HG02970 (cell line): Measurements from ENCODE around the gene ERBB4.

ENCODE experiments used
- ATAC-seq: cut with Tn5 transposase; IDR thresholded peaks from one replicate; pipeline ENCODE4 v1.9.1; 2021; ENCODE audit warnings: mild to moderate bottlenecking, moderate library complexity, moderate number of reproducible peaks; ENCODE audit not compliant: unreplicated experiment, low FRiP score

Gene ERBB4

DNA sequence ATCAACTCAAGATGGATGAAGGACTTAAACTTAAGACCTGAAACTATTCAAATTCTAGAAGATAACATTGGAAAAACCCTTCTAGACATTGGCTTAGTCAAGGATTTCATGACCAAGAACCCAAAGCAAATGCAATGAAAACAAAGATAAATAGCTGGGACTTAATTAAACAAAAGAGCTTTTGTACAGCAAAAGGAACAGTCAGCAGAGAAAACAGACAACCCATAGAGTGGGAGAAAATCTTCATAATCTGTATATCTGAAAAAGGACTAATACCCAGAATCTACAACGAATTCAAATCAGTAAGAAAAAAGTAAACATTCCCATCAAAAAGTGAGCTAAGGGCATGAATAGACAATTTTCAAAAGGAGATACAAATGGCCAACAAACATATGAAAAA lies 171.2 kb downstream of the ERBB4 start:
- ATAC-seq: no peak

DNA sequence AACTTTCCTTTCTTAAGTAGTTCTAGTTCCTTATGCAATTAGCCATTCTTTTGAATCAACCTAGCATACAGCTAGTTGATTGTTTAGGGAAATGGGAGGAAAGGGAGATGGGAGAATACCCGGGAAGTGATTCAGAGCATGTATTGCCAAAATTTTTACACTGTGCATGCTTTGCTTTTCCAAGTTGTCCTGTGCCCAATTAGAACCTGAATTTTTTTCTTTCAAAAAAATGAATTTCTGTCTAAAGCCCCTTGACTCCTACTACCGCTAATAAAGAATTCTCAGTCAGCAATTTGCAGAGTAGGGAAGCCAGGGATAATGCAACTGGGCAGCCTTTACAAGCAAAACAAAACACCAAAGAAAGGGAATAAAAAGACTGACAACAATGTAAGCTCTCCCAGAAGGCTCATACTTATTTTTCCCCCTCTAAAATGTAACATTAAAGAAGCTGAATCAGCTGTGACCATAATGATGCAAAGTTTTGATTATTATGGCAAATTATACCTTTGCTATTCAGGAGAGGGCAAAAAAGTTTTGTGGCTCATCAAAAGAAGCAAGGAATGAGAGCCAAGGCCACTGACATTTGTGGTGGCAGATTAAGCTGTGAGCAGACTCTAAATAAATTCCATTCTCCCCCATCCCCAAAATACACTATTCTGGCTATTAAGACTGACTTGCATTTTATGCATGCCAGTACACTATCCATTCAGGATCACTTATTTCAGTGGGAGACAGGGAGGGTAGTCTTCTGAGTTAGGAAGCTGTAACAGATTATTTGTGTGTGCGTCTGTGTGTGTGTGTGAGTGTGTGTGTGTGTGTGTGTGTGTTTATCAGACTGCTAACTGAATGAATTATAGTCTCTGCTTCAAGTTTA lies 174.3 kb downstream of the ERBB4 start:
- no peak for ATAC-seq

DNA sequence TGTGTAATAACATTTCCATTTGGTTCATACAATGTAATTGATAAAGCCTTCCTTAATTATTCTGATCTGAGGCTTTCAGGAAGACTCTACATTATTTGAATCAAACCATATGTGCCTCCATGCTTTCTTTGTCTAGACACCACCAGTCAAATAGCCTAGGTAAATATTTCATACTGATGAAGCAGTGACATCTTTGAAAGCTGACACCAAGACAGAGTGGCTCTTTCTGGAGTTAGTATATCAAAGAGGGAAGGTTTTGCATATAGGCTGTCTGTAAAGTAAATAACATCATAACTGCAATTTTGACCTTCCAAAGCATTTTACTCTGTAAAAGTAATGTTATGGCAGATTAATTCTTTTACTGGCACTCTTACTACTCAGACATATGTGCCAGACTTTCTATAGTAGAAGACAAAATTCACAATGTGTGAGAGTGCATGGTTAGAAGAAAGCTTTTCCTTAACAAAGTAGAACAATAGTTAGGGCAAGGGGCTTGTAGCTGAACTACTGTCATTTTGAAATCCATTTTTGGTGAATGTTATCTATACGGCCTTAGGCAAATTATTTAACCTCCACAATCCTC lies 177.3 kb downstream of the ERBB4 start:
- ATAC-seq: no peak

DNA sequence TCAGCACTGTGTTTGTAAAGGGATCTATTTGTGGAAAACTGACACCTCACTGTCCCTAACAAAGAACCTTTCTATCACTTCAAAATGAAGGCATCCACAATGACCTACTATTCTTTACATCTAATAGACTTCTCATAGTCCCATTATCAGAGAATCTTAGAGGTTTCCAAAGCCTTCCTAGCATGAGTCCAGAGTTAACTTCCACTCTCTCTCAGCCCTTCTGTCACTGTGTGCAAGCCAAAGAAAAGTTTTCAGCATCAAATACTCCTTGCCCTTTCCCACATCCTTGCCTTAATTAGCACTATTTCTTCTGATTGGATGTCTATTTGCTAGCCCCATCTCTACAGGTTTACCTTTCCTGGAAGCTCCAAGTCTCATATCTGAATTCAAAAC lies 178.5 kb downstream of the ERBB4 start:
- ATAC-seq: no peak

DNA sequence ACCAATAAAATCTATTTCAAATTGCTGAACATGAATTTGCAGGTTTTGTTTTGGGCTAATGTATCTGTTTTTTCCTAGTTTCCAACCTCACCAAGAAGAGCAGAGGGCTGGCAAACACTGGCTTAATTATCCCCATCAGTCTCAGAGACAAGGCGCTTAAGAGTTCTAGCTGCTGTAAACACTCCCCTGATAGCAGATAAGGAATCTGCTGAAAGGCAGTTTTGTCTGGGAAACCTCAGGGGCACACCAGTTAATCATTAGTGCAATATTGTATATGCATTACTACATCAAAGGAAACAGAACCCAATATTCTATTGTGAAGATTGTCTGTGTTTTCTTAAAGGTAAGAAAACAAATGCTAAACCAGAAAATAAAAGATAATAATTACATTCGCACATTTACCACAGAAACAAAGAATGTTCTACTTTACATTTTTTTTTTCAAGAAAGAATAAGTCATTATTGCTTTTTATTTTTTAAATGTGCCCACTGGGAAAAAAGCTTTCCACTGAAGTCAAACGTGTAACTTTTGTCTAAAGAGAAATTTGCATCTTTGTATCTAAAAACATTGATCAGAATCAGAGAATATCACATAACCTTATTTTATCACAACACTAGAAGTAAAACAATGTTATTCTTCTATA lies 179.1 kb downstream of the ERBB4 start:
- no peak for ATAC-seq

DNA sequence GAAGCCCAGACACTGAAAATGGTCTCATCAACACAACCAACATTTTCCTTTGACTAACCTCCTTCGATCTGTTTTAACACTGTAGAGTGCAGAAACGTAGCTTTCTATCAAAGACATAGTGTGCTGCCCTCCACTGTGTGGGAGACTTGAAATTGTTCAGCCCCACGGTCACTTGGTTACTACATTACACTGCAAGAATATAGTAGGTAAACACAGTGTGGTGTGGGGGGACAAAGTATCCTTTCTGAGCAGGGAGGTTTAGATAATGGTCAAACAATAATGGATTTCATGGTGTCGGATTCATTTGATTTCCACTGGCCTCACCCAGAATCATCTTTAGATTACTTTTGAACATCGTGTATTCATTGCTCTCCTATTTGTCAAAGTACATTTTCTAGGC lies 181.0 kb downstream of the ERBB4 start:
- ATAC-seq: no peak

DNA sequence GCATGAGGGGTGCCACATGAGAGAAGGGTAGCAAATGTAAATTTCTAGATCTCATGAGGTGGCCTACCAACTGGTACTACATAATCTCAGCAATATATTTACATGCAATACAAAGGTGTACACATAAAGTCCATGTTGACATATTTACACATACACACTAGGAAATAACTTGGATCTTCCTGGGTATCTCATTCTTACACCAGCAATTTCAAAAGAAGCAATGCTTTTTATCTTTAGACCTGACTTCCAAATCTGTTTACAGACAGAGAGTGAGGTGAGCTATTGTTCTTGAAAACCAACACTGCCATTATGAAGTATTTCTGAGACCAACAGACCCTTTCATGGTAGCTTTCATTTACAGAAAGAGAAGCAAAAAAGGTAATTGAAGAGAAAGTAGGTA lies 184.2 kb downstream of the ERBB4 start:
- no peak for ATAC-seq

DNA sequence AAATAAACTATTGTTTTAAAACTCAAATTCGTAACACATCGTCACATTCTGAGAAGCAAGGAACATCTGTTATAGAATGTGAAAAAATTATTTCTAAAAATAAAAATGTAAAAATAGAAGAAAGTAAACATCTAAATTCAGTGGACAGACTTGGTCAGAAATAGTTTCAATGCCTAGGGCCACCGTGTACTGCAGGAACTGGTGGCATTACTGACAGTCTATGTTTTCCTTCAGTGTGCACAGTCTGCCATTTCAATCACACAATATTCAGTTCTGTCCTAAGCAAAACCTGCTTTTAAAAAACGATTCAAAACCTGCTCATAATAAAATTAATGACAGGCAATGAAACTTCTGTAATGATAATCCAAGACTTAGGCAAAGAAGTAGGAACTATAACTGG lies 190.1 kb downstream of the ERBB4 start:
- ATAC-seq: no peak

DNA sequence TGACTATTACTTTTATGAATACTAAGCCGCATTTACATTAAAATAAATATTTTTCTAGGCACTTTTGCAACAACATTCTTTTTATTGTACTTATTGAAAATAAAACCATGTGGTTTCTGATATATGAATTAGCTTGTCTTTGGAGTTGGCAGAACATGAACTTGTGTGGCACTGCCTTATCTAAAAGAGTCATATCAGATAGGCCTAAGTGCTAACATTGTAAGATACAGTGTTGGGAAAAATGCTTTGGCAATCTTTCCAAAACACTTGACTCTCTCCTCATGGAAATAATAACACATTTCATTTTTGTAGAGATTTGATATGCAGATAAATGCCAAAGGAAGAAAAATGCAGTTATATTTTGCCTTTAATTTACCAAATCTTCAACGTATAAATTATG lies 191.7 kb downstream of the ERBB4 start:
- ATAC-seq: no peak

DNA sequence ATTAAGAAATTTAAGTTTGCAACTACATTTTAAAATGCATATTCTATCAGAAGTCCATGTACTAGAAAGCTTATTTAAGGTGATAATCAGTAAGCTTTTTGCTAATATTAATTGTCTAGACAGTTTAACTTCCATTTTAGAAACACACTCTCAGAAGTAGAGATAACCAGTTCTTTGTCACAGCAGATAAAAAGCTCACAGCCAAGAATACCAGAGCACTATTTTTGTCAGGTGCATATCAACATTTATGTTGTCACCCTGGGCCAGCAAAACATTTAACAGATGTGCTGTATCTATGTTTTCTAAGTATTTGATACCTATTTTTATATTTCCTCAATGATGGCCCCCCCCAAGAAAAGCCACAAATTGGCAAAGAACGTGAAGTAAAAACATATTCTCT lies 192.6 kb downstream of the ERBB4 start:
- no peak for ATAC-seq

DNA sequence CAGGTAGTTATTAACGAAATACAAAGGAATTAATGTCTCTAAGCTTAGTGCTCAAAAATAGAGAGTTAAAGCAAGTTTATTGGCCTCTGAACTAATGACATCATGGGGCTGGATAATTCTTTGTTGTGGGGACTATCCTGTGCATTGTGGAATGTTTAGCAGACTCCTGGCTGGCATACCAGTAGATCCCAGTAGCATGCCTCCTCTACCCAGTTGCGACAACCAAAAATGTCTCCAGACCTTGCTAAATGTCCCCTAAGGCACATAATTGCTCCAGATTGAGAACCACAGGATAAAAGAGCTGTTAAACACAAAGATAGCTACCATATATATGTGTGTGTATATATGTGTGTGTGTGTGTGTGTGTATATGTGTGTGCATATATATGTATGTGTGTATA lies 194.5 kb downstream of the ERBB4 start:
- ATAC-seq: no peak

DNA sequence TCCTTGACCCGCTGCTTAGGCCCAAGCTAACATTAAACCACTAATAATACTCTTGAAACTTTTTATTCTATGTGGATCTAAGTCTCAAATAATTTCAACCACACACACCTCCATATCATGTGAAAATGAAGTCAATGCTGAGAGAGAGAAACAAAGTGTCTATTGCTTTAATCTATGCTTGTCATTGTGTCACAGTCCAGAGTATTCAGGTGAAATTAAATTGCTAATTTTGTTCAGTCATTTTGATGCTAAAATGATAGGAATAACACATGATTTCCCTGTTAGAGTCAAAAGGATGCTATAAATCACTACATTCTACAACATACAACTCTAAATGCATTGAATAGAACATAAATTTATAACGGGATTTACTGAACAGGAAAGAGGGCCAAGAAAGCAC lies 195.4 kb downstream of the ERBB4 start:
- ATAC-seq: no peak

DNA sequence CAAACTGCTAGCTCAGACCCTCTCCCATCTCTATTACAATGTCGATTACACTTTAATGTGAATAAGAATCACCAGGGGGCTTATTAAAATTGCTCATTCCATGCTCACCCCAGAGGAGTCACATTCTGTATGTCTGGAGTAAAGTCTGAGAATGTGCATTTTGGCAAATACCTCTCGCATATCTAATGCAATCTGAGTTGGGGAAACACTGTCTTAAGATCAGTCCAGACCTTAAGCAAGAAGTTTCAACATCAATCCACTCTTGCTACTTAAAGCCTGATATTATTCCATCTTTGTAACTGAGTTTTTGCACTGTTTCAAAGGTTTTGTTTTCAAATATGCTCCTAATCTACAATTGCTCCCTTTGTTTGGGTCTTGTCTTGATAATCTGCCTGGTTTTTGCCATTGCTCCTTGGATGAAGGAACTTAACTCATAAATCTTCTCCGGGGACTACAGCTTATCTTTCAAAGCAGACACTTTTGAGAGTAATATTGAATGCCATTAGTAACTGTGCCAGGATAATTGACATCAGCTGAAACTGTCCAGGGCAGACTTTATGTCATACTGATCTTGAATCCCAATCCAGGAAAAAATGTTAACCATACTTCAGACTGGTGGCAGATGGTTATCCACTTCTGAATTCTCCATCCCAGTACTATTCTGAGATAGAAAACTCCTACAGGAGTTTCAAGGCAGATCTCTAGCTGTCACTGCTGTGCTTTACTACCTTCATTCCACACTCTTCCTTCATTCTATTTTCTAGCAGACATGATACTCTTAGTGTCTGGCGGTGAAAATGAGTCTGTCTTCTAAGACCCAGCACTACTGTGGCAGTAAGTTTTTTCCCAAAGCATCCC lies 200.9 kb downstream of the ERBB4 start:
- no peak for ATAC-seq

DNA sequence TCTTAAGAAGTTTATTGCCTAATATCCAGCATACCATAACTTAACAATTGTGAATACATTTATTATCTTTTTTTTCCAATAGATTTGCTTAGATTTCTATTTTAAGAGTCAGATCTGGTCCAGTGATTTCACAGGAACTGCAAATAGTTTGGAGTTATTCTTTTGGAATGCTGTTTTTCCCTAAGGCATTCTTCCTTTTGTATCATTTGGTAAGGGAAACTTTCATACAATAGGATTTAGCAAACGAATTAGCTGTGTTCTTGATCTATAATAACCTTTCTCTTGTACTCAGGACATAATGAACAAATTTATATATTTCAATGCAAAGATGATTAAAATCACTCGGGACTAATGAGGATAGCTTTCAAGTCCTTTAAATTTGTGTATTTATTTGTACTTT lies 201.6 kb downstream of the ERBB4 start:
- no peak for ATAC-seq

DNA sequence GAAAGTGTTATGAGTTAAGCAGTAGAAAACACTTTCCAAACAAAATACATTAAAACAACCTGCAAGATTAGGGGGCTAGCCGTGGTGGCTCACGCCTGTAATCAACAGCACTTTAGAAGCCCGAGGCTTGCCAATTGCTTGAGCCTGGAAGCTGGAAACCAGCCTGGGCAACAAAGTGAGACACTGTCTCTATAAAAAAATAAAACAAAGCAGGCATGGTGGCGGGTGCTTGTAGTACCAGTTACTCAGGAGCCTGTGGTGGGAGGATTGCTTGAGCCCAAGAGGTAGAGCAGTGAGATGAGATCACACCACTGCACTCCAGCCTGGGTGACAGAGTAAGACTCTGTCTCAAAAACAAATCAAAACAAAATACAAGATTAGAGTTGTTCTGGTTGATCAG lies 208.3 kb downstream of the ERBB4 start:
- no peak for ATAC-seq

DNA sequence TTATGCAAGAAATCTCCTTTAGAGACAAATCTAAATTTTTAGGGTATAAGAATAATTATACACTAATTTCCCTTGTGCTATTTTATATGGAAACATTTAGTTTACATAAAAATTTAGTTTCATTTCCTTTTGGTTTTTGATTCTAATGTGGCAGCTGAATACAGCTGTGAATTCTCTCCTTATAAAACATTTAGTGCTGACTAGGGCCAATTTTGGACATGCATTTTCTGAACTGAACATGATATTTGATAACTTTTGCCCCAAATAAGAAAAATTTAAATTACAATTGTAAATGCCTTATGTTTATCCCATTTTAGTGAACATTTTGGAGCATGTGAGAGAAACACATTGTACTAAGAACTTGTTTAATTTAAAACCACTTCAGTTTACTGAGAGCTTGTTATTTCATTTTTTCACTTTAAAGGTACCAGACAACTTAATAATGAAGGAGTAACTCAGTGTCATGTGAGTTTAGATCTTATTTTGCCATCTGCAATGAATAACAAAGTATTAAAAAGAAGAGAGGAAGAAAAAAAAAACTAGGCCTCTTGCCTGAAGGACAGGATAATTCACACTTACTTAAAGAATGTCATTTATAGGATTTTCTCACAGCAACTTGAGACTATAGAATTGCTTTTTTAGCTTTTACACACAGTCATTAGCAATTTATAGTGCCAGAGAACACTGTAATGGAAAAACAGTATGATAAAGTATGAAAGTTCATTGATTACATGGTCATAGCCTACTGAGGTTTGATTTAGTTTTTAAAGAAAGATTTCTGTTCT lies 209.7 kb downstream of the ERBB4 start:
- ATAC-seq: no peak

DNA sequence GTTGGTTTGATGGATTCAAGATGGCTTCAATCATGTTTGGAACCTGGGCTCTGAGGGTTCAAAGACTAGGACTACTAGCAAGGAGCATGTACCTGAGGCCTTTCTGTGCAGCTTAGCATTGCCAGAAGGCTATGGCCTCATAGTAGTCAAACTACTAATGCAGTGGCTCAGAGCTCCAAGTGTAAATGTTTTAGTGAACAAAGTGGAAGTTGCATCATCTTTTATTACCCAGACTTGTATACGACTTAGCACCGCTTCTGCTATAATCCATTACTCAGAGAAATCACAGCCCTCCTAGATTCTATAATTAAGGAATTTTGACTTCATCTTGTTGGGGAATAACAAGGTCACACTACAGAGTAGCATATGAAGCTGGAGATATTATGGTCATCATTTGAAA lies 210.5 kb downstream of the ERBB4 start:
- ATAC-seq: no peak

DNA sequence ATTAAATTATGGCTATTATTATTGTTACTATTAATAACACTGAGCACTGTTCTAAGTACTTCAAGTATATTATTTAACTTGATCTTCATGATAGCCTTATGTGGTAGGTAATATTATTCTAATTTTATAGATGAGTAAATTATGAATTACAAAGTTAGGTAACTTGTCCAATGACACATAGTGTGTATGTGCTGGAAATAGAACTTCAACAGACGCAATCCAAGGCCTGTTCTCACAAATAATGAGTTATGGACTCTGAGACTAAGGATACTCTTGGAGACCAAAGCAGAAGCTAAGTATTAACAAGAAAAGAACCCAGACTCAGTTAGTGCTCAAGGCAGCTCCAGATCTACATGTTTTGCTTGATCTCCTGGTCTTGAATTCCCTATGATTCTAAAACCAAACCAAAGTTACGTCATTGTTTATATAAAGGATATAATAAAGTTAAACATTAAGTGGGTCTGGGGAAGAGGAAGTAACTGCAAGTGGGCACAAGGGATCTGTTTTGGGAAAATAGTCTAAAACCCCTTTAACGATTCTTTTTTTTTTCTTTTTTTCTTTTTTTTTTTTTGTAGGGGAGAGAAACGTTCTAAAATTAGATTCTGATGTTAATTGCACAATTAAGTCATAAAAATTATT lies 211.3 kb downstream of the ERBB4 start:
- ATAC-seq: no peak

DNA sequence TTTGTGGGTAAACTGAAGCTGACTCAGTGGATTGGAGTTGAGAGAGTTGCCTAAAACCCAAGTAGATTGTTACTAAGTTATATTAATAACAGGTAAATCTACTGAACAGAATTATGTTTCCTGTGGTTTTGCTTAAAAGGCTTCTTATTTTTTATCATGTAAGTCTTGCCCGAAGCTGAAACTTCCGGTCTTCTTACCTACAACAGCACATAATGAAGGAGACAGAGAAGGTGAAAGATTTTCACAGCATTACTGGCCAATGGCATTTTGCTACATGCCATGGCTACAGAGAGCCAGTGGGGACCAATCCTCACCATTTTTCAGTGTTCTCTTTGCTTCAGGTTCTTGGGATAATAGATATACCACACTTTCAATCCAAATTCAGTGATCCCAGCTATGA lies 220.0 kb downstream of the ERBB4 start:
- ATAC-seq: no peak

DNA sequence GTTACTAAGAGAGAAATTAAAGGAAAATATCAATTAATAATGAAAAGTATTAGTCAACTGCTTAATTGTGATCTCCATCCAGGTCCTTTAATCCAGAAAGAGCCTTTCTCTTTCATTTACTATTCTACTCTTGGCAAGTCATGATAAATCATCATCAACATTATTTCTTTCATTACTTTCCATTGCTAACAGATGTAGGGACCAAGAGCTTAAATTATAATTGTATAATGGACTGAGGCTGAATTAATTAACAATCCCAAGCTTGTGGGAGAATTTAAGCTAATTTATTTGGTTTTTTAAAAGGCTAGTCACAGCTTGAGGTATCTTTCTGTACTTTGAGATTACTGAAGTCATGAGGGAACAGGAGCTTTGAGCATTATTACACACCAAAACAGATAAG lies 223.9 kb downstream of the ERBB4 start:
- ATAC-seq: no peak
